Loucy (cell line): ENCODE data around the gene PDILT.

Experiments
- H2AFZ ChIP-seq: fragments of 200-600 bp; sonication (generic); 2 replicates; pipeline ENCODE4 v1.6.0; 2016; ENCODE audit warnings: antibody characterized with exemption, mild to moderate bottlenecking, low read length, moderate library complexity
- H3F3A ChIP-seq: fragments of 200-600 bp; 2 replicates; pipeline ENCODE4 v1.6.0; 2016; ENCODE audit warnings: antibody characterized with exemption, low read depth, mild to moderate bottlenecking
- H3K27me3 ChIP-seq: fragments of 200-600 bp; sonication (generic); 2 replicates; pipeline ENCODE4 v1.6.1; 2014; ENCODE audit warnings: low read length, mild to moderate bottlenecking; ENCODE audit not compliant: insufficient read depth, poor library complexity, severe bottlenecking
- H3K36me3 ChIP-seq: fragments of 200-600 bp; sonication (generic); 2 replicates; pipeline ENCODE4 v1.6.1; 2016; ENCODE audit warnings: low read length; ENCODE audit not compliant: insufficient read depth
- H3K4me1 ChIP-seq: fragments of 200-600 bp; sonication (generic); 2 replicates; pipeline ENCODE4 v1.5.1; 2014; ENCODE audit warnings: low read length, mild to moderate bottlenecking; ENCODE audit not compliant: insufficient read depth, poor library complexity, severe bottlenecking
- H3K4me2 ChIP-seq: fragments of 200-600 bp; sonication (generic); 2 replicates; pipeline ENCODE4 v1.6.0; 2014; ENCODE audit warnings: antibody characterized with exemption, low read length, low read depth, mild to moderate bottlenecking; ENCODE audit not compliant: poor library complexity, severe bottlenecking
- H3K4me3 ChIP-seq: fragments of 200-600 bp; sonication (generic); 2 replicates; pipeline ENCODE4 v1.5.1; 2014; ENCODE audit warnings: low read length, mild to moderate bottlenecking, mixed read lengths; ENCODE audit not compliant: poor library complexity, severe bottlenecking
- H3K79me2 ChIP-seq: fragments of 200-600 bp; sonication (generic); 2 replicates; pipeline ENCODE4 v1.6.1; 2014; ENCODE audit warnings: low read length; ENCODE audit not compliant: insufficient read depth
- H3K9ac ChIP-seq: fragments of 200-600 bp; sonication (generic); 2 replicates; pipeline ENCODE4 v1.6.0; 2014; ENCODE audit warnings: mild to moderate bottlenecking, low read depth, low read length, moderate library complexity; ENCODE audit not compliant: poor library complexity, severe bottlenecking
- H3K9me2 ChIP-seq: fragments of 200-600 bp; sonication (generic); replicated peaks from 2 replicates; pipeline ENCODE4 v1.6.1; 2016; ENCODE audit warnings: low read depth, low read length, mixed read lengths
- H3K9me3 ChIP-seq: fragments of 200-600 bp; sonication (generic); 2 replicates; pipeline ENCODE4 v1.6.1; 2014; ENCODE audit warnings: mild to moderate bottlenecking, antibody characterized with exemption, low read length, low read depth; ENCODE audit not compliant: insufficient read depth
- H4K20me1 ChIP-seq: fragments of 200-600 bp; sonication (generic); 2 replicates; pipeline ENCODE4 v1.6.0; 2014; ENCODE audit warnings: antibody characterized with exemption, low read length, mild to moderate bottlenecking; ENCODE audit not compliant: insufficient read depth, poor library complexity, severe bottlenecking
- CTCF ChIP-seq: fragments of 200-600 bp; sonication (generic); conservative IDR thresholded peaks from 2 replicates; pipeline ENCODE4 v1.5.1; 2014; ENCODE audit warnings: mild to moderate bottlenecking, antibody characterized with exemption, low read length
- EZH2phosphoT487 ChIP-seq: fragments of 200-600 bp; IDR thresholded peaks from 2 replicates; pipeline ENCODE4 v1.6.1; 2018; ENCODE audit warnings: antibody characterized with exemption, mild to moderate bottlenecking, moderate library complexity, borderline replicate concordance

The PDILT gene

GRCh38 chr16:20319406-20319805 lies 85.1 kb downstream of the PDILT start:
- no peaks in the 10 kb centered on the region for H3K79me2 ChIP-seq
- H3K36me3 ChIP-seq, result no peaks in the 10 kb centered on the region
- H3K4me3 ChIP-seq, result no peak overlapping the region
- no peaks in the 10 kb centered on the region for H3K9me3 ChIP-seq
- H3K9ac ChIP-seq, result no peak overlapping the region
- H3K4me2 ChIP-seq, result no peak overlapping the region
- no peak overlapping the region for H2AFZ ChIP-seq
- H3K4me1 ChIP-seq, result no peaks in the 10 kb centered on the region
- TF ChIP-seq EZH2phosphoT487, result no peak
- no peak for TF ChIP-seq CTCF
- H3K9me2 ChIP-seq, result no peaks in the 10 kb centered on the region
- H3F3A ChIP-seq, result no peaks in the 10 kb centered on the region
- no peaks in the 10 kb centered on the region for H4K20me1 ChIP-seq
- H3K27me3 ChIP-seq, result no peaks in the 10 kb centered on the region

DNA sequence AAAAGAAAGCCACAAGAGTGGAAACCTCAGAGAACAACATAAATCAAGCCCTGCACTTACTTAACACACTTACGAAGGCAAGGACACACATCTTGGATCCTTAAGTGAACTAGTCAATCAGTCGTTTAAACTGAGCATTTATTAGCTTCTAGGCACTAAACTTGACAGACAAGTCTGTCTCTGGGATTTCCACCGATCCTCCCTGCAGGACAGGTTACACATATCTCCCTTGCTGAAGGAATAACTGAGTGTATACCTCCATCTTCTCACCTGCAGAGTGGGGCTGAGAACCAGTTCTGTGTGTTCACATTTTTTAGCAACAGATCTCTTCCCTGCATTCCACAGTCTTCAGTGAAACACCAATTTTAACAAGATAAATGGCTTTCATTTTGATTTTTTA lies 86.1 kb downstream of the PDILT start:
- Histone ChIP-seq H3K9me2 (no peaks in the 10 kb centered on the region), H2AFZ (no peak overlapping the region), H3K4me1 (no peaks in the 10 kb centered on the region), H3K9ac (no peak overlapping the region), H3K36me3 (no peaks in the 10 kb centered on the region), H3F3A (no peaks in the 10 kb centered on the region), H4K20me1 (no peaks in the 10 kb centered on the region), H3K79me2 (no peaks in the 10 kb centered on the region), H3K4me2 (no peak overlapping the region), H3K4me3 (no peak overlapping the region), H3K27me3 (no peaks in the 10 kb centered on the region), H3K9me3 (no peaks in the 10 kb centered on the region)
- TF ChIP-seq EZH2phosphoT487 (no peak), CTCF (no peak)

DNA sequence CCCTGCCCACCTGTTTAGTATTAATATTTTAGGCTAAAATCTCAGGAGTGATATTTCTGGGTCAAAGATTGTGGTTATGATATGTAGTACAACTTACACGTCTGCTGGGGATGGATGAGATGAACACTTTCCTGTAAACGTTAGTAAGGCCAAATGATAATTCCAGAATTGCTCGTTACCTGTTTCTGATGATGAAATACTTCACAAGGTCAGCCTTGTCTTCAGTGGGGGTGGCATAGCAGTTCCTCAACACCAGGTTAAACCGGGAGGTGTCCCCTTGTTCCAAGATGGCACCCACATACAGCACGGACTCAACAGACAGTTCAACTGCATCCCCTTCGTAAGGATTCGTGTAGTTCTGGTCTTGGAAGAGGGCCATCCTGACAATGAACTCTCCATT lies 86.5 kb downstream of the PDILT start:
- no peaks in the 10 kb centered on the region for H3K27me3 ChIP-seq
- no peaks in the 10 kb centered on the region for H3K36me3 ChIP-seq
- H3K9me2 ChIP-seq, result no peaks in the 10 kb centered on the region
- no peaks in the 10 kb centered on the region for H4K20me1 ChIP-seq
- H3F3A ChIP-seq, result no peaks in the 10 kb centered on the region
- no peak overlapping the region for H3K4me2 ChIP-seq
- no peak overlapping the region for H3K9ac ChIP-seq
- no peak overlapping the region for H2AFZ ChIP-seq
- H3K4me3 ChIP-seq, result no peak overlapping the region
- no peaks in the 10 kb centered on the region for H3K9me3 ChIP-seq
- H3K4me1 ChIP-seq, result no peaks in the 10 kb centered on the region
- TF ChIP-seq EZH2phosphoT487, result no peak
- no peak for TF ChIP-seq CTCF
- H3K79me2 ChIP-seq, result no peaks in the 10 kb centered on the region
